K562 (cell line): ENCODE results near the gene BBLN. TPM values are rescaled to one million over a fixed set of nuclear protein-coding genes. Genes with fewer than 3 reads are reported as not detected.
A peak's percentile ranks its signal among the peaks of the same experiment; 100 is the strongest.

Source experiments
- BRCA1 ChIP-seq, 2 experiments: fragments of 450-650 bp in 1 of 2; sonication (generic) in 1 of 2; formaldehyde crosslinking in 1 of 2; IDR thresholded peaks; 2 replicates each; pipeline versions ENCODE4 v1.5.0 to v1.6.1; 2017 to 2020; ENCODE audit warnings: mild to moderate bottlenecking in 1 of 2, missing genetic modification reagents in 1 of 2
- CBX1 ChIP-seq: sonication (generic); IDR thresholded peaks from 2 replicates; pipeline ENCODE4 v1.6.1; 2016; ENCODE audit warnings: antibody characterized with exemption, low read depth, mild to moderate bottlenecking
- EP400 ChIP-seq: fragments of 450-650 bp; IDR thresholded peaks from 2 replicates; pipeline ENCODE4 v1.6.1; 2017; ENCODE audit warnings: antibody characterized with exemption, mild to moderate bottlenecking, moderate library complexity
- EWSR1 ChIP-seq: fragments of 450-650 bp; IDR thresholded peaks from 2 replicates; pipeline ENCODE4 v1.6.1; 2018; ENCODE audit warnings: borderline replicate concordance, mild to moderate bottlenecking, low read depth, moderate library complexity; ENCODE audit not compliant: partially characterized antibody
- HNRNPL ChIP-seq: fragments of 200-400 bp; formaldehyde crosslinking; IDR thresholded peaks from 2 replicates; pipeline ENCODE4 v1.6.1; 2017; ENCODE audit warnings: low read depth, mild to moderate bottlenecking, low read length
- PKNOX1 ChIP-seq: fragments of 450-650 bp; IDR thresholded peaks from 2 replicates; pipeline ENCODE4 v1.6.1; 2016
- POLR2AphosphoS2 ChIP-seq: IDR thresholded peaks from 2 replicates; pipeline ENCODE4 v1.6.1; 2012; ENCODE audit warnings: low read length, improper control_type of control experiment
- POLR2B ChIP-seq: fragments of 450-650 bp; IDR thresholded peaks from 2 replicates; pipeline ENCODE4 v1.6.1; 2018; ENCODE audit warnings: low read depth; ENCODE audit not compliant: partially characterized antibody
- PTRF ChIP-seq: fragments of 450-650 bp; IDR thresholded peaks from 2 replicates; pipeline ENCODE4 v1.6.1; 2016; ENCODE audit warnings: mild to moderate bottlenecking, missing genetic modification characterization, missing compliant biosample characterization
- SMARCA4 ChIP-seq: fragments of 450-650 bp; IDR thresholded peaks from 2 replicates; pipeline ENCODE4 v1.6.1; 2016
- SRSF7 ChIP-seq: fragments of 200-400 bp; formaldehyde crosslinking; optimal IDR thresholded peaks from 2 replicates; pipeline ENCODE3; 2017; ENCODE audit warnings: mild to moderate bottlenecking, low read depth, low read length
- STAT5B ChIP-seq: fragments of 250-450 bp; sonication (Bioruptor Pico); IDR thresholded peaks from 2 replicates; pipeline ENCODE4 v1.8.0; 2021; ENCODE audit warnings: mild to moderate bottlenecking, inconsistent platforms
- SUPT5H ChIP-seq: fragments of 450-650 bp; IDR thresholded peaks from 2 replicates; pipeline ENCODE4 v1.6.1; 2016
- TARDBP ChIP-seq: fragments of 450-650 bp; IDR thresholded peaks from 2 replicates; pipeline ENCODE4 v1.6.1; 2016
- TCFL5 ChIP-seq: fragments of 250-450 bp; sonication (Bioruptor Pico); conservative IDR thresholded peaks from 2 replicates; pipeline ENCODE4 v1.6.1; 2021; ENCODE audit warnings: mild to moderate bottlenecking, moderate library complexity, matching md5 sums
- TEAD4 ChIP-seq, 2 experiments: sonication (generic) in 1 of 2; formaldehyde crosslinking in 1 of 2; IDR thresholded peaks; 2 replicates each; pipeline versions ENCODE4 v1.6.1 to v1.8.0; 2012 to 2022; ENCODE audit warnings: borderline replicate concordance in 1 of 2, inconsistent platforms in 1 of 2, low read length in 1 of 2, mild to moderate bottlenecking in 1 of 2, missing genetic modification reagents in 1 of 2
- XRCC4 ChIP-seq: IDR thresholded peaks from one replicate; pipeline ENCODE4 v1.6.1; 2011; ENCODE audit not compliant: insufficient read depth, insufficient read length; ENCODE audit errors: extremely low read depth
- ZFP36 ChIP-seq: fragments of 150-350 bp; IDR thresholded peaks from 2 replicates; pipeline ENCODE4 v1.6.1; 2018; ENCODE audit warnings: low read length, low read depth; ENCODE audit not compliant: partially characterized antibody
- ZKSCAN8 ChIP-seq: fragments of 200-800 bp; sonication (Bioruptor generic); IDR thresholded peaks from 2 replicates; pipeline ENCODE4 v1.6.1; 2016; ENCODE audit warnings: missing genetic modification characterization, missing compliant biosample characterization
- ZNF263 ChIP-seq: sonication (generic); formaldehyde crosslinking; IDR thresholded peaks from 2 replicates; pipeline ENCODE4 v1.8.0; 2022; ENCODE audit warnings: mild to moderate bottlenecking, missing genetic modification reagents, borderline replicate concordance
- polyA plus RNA-seq, 8 experiments: library from polyadenylated mRNA; depleted of rRNA in 4 of 8; stranded (reverse) in 5 of 8; unstranded in 3 of 8; fragments of >200 nt; fragmentation: Nextera tagmentation in 2 of 8; fragmentation: Illumina TruSeq in 1 of 8; extraction: Ambion mirVana in 2 of 8; extraction: Trizol in 1 of 8; gene quantifications; 2 replicates each; pipeline versions ENCODE4 v1.2.1 to v1.2.3, GENCODE V29; 2011 to 2014; ENCODE audit warnings: inconsistent platforms in 1 of 8, missing spikeins in 1 of 8
- total RNA-seq, 7 experiments: library from RNA; depleted of rRNA in 6 of 7; stranded (reverse); fragments of >200 nt in 6 of 7; fragmentation: Illumina TruSeq in 2 of 7; extraction: Trizol in 2 of 7; gene quantifications; 2 replicates each; pipeline versions ENCODE4 v1.2.1 to v1.2.3, GENCODE V29; 2011 to 2021; ENCODE audit warnings: low replicate concordance in 1 of 7
- TF ChIP-seq, protein P1 (sequence below): fragments of 150-350 bp; conservative IDR thresholded peaks from 2 replicates; pipeline ENCODE4 v1.6.1; 2014; ENCODE audit warnings: low read length
- TF ChIP-seq, protein P2 (sequence below): fragments of 150-350 bp; IDR thresholded peaks from 2 replicates; pipeline ENCODE4 v1.6.1; 2014; ENCODE audit warnings: low read depth, mild to moderate bottlenecking, low read length, borderline replicate concordance

BBLN gene
- total and polyA plus RNA-seq, 9 of the 15 experiments (the other 6 are each of a cell fraction or from before 2014, with no cell fraction given) = 4.2 to 331 (median 87.1) TPM

- TF ChIP-seq, protein P1, sequence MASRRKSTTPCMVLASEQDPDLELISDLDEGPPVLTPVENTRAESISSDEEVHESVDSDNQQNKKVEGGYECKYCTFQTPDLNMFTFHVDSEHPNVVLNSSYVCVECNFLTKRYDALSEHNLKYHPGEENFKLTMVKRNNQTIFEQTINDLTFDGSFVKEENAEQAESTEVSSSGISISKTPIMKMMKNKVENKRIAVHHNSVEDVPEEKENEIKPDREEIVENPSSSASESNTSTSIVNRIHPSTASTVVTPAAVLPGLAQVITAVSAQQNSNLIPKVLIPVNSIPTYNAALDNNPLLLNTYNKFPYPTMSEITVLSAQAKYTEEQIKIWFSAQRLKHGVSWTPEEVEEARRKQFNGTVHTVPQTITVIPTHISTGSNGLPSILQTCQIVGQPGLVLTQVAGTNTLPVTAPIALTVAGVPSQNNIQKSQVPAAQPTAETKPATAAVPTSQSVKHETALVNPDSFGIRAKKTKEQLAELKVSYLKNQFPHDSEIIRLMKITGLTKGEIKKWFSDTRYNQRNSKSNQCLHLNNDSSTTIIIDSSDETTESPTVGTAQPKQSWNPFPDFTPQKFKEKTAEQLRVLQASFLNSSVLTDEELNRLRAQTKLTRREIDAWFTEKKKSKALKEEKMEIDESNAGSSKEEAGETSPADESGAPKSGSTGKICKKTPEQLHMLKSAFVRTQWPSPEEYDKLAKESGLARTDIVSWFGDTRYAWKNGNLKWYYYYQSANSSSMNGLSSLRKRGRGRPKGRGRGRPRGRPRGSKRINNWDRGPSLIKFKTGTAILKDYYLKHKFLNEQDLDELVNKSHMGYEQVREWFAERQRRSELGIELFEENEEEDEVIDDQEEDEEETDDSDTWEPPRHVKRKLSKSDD = peak; percentile 84; the same call in 1 of the 2 replicates
- TF ChIP-seq ZKSCAN8 (CRISPR knock-in tag) (no peak), BRCA1 (IDR thresholded peaks at IDR 0.05) (no peak), BRCA1 (CRISPR knock-in tag; IDR thresholded peaks at IDR 0.05) (no peak), STAT5B (no peak), POLR2AphosphoS2 (no peak), PKNOX1 (no peak), SUPT5H (no peak), EP400 (no peak), EWSR1 (no peak), TCFL5 (0 out of 2 replicates have a peak, but pooled peaks have one; percentile 33), TEAD4 (IDR thresholded peaks at IDR 0.05; ENCODE audit: low read length) (no peak), TEAD4 (CRISPR knock-in tag; IDR thresholded peaks at IDR 0.05; ENCODE audit: borderline replicate concordance) (no peak), SMARCA4 (no peak), ZFP36 (peak; percentile 39), PTRF (tag) (no peak), ZNF263 (no peak), XRCC4 (no peak), TARDBP (no peak; the same call in 1 of the 2 replicates), POLR2B (no peak), SRSF7 (no peak), CBX1 (no peak), HNRNPL (peak; percentile 40; the same call in 1 of the 2 replicates)
- TF ChIP-seq, protein P2, sequence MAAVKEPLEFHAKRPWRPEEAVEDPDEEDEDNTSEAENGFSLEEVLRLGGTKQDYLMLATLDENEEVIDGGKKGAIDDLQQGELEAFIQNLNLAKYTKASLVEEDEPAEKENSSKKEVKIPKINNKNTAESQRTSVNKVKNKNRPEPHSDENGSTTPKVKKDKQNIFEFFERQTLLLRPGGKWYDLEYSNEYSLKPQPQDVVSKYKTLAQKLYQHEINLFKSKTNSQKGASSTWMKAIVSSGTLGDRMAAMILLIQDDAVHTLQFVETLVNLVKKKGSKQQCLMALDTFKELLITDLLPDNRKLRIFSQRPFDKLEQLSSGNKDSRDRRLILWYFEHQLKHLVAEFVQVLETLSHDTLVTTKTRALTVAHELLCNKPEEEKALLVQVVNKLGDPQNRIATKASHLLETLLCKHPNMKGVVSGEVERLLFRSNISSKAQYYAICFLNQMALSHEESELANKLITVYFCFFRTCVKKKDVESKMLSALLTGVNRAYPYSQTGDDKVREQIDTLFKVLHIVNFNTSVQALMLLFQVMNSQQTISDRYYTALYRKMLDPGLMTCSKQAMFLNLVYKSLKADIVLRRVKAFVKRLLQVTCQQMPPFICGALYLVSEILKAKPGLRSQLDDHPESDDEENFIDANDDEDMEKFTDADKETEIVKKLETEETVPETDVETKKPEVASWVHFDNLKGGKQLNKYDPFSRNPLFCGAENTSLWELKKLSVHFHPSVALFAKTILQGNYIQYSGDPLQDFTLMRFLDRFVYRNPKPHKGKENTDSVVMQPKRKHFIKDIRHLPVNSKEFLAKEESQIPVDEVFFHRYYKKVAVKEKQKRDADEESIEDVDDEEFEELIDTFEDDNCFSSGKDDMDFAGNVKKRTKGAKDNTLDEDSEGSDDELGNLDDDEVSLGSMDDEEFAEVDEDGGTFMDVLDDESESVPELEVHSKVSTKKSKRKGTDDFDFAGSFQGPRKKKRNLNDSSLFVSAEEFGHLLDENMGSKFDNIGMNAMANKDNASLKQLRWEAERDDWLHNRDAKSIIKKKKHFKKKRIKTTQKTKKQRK = no peak
These were observed 43.1 kb downstream of the BBLN start, which contains the start of gene DNM1 (continued) for GRCh38 chr9:128203024-128203706.
